ENCODE data around the gene TMEM183A. TPM values are rescaled to one million over a fixed set of nuclear protein-coding genes. Genes with fewer than 3 reads are reported as not detected.

The TMEM183A gene
- total RNA-seq, 1 experiment from 2014 or later = 64.7 TPM

DNA sequence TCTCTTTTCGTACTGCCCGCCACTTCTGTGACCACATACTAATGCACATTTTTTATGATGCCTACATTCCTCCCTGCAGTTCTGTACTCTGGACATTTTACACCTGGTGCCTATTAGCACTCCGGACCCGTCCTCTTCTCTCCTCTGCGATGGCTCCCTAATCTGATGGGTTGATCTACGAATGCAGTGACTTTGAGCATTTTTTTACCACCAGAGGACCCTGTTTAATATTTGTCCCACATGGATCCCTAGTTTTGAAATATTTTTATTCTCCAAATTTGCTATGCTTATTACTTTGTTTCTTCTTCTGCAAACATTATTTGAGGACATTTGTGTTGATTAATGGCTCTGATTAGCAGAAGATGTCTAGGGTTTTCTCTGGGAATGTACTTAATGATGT is 24.3 kb downstream of the TMEM183A start:
- CTCF ChIA-PET = interaction anchor here (2.3 to 5.8 kb wide), 2 partner anchors 184 to 237 kb away, joined by 12 to 51 read pairs; no protein-coding TSS in a partner anchor
- ATAC-seq (no peak), DNase-seq (ENCODE audit: low read depth, low spot score) (no peak)
- TF ChIP-seq RAD21 (IDR thresholded peaks at IDR 0.05; ENCODE audit: low read depth) = peak; percentile 30; the same call in 1 of the 2 replicates
- no peak for TF ChIP-seq ZNF274 (IDR thresholded peaks at IDR 0.05; ENCODE audit: low read depth, low read length)
- TF ChIP-seq, protein P1, sequence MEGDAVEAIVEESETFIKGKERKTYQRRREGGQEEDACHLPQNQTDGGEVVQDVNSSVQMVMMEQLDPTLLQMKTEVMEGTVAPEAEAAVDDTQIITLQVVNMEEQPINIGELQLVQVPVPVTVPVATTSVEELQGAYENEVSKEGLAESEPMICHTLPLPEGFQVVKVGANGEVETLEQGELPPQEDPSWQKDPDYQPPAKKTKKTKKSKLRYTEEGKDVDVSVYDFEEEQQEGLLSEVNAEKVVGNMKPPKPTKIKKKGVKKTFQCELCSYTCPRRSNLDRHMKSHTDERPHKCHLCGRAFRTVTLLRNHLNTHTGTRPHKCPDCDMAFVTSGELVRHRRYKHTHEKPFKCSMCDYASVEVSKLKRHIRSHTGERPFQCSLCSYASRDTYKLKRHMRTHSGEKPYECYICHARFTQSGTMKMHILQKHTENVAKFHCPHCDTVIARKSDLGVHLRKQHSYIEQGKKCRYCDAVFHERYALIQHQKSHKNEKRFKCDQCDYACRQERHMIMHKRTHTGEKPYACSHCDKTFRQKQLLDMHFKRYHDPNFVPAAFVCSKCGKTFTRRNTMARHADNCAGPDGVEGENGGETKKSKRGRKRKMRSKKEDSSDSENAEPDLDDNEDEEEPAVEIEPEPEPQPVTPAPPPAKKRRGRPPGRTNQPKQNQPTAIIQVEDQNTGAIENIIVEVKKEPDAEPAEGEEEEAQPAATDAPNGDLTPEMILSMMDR (IDR thresholded peaks at IDR 0.05 in 2 of 3, conservative IDR thresholded peaks at IDR 0.05 in 1 of 3; ENCODE audit: borderline replicate concordance in 1 of 3, insufficient read depth in 1 of 3, low read depth in 2 of 3, low read length in 2 of 3) = peak; percentile 36 to 87 (median 49); a peak in 5 of 6 replicates
- intact Hi-C loops (cut with micrococcal nuclease) = loop anchor here (2.0 kb wide), 2 partner anchors 185 to 237 kb away; no protein-coding TSS in a partner anchor
- H3K4me3 ChIP-seq (replicated peaks in 1 of 2; ENCODE audit: low read depth in 1 of 2, low read length in 2 of 2) = no peak overlapping the region
- no peaks in the 10 kb centered on the region for H3K27me3 ChIP-seq (ENCODE audit: insufficient read depth, low read length)
- no peak overlapping the region for H3K9ac ChIP-seq (ENCODE audit: low read length)
- H4K20me1 ChIP-seq (ENCODE audit: insufficient read depth) = no peaks in the 10 kb centered on the region
- no peaks in the 10 kb centered on the region for H3K79me2 ChIP-seq (ENCODE audit: insufficient read depth, low read length)
- POLR2A ChIA-PET = no interaction called here
- H3K9me2 ChIP-seq (ENCODE audit: insufficient read depth) = no peaks in the 10 kb centered on the region
- peaks cover 4 to 6% of the 10 kb centered on the region in 2 experiments; a peak in 1 of 4 replicates for H3K4me1 ChIP-seq (ENCODE audit: control insufficient read depth in 1 of 2, insufficient read depth in 2 of 2, low read length in 2 of 2)
- no peaks in the 10 kb centered on the region for H3K9me3 ChIP-seq (ENCODE audit: control insufficient read depth in 1 of 2, insufficient read depth in 1 of 2, low read depth in 1 of 2, low read length in 2 of 2)
- H2AFZ ChIP-seq (ENCODE audit: low read depth, low read length, poor library complexity, severe bottlenecking) = no peak overlapping the region
- BruUV-seq (replicated peaks) = no TSS peak
- RAD21 ChIA-PET (ENCODE audit: low non-redundant PET in 1 of 2, low total read pairs in 2 of 2, uncharacterized antibody in 2 of 2, unreplicated experiment in 2 of 2) = no interaction called here
- no peak overlapping the region for H3K4me2 ChIP-seq (ENCODE audit: low read length)
- no peaks in the 10 kb centered on the region for H3K36me3 ChIP-seq (ENCODE audit: control insufficient read depth in 1 of 2, insufficient read depth in 2 of 2, low read length in 2 of 2)
- no peak overlapping the region for H3K27ac ChIP-seq (ENCODE audit: low read depth, low read length)

DNA sequence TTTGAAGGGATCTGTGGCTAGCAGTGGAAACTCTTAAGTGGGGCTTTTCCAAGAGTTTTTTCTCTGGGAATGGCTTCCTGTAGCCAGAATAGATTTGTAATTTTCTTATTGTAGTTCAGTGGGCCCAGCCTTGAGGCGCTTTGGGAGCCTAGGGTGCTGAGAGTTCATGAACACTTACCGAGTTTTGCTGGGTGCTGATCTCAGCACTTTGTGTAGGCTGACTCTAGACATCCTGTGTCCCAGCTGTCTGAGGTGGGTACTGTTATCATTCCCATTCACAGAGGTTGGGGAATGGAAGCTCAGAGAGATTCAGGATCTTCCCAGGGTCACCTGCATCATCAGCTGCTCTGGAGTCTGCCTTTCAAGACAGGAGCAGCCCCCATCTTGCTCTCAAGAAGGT is 26.1 kb downstream of the TMEM183A start:
- Histone ChIP-seq H3K27ac (ENCODE audit: low read depth, low read length) (no peak overlapping the region), H3K79me2 (ENCODE audit: insufficient read depth, low read length) (no peaks in the 10 kb centered on the region), H3K27me3 (ENCODE audit: insufficient read depth, low read length) (no peaks in the 10 kb centered on the region), H3K9ac (ENCODE audit: low read length) (no peak overlapping the region), H3K9me2 (ENCODE audit: insufficient read depth) (no peaks in the 10 kb centered on the region), H3K4me2 (ENCODE audit: low read length) (no peak overlapping the region), H3K4me3 (replicated peaks in 1 of 2; ENCODE audit: low read depth in 1 of 2, low read length in 2 of 2) (no peak overlapping the region), H3K36me3 (ENCODE audit: control insufficient read depth in 1 of 2, insufficient read depth in 2 of 2, low read length in 2 of 2) (no peaks in the 10 kb centered on the region), H2AFZ (ENCODE audit: low read depth, low read length, poor library complexity, severe bottlenecking) (no peak overlapping the region), H4K20me1 (ENCODE audit: insufficient read depth) (no peaks in the 10 kb centered on the region), H3K9me3 (ENCODE audit: control insufficient read depth in 1 of 2, insufficient read depth in 1 of 2, low read depth in 1 of 2, low read length in 2 of 2) (no peaks in the 10 kb centered on the region), H3K4me1 (ENCODE audit: control insufficient read depth in 1 of 2, insufficient read depth in 2 of 2, low read length in 2 of 2) (peaks cover 0 to 5% of the 10 kb centered on the region in 2 experiments; a peak in 2 of 4 replicates)
- ChIA-PET POLR2A (no interaction called here), CTCF (interaction anchor here (0.9 to 3.7 kb wide), 4 partner anchors 139 to 236 kb away, joined by 3 to 43 read pairs (median 6); no protein-coding TSS in a partner anchor), RAD21 (ENCODE audit: low non-redundant PET in 1 of 2, low total read pairs in 2 of 2, uncharacterized antibody in 2 of 2, unreplicated experiment in 2 of 2) (no interaction called here)
- no TSS peak for BruUV-seq (replicated peaks)
- no peak for DNase-seq (ENCODE audit: low read depth, low spot score)
- no peak for TF ChIP-seq EZH2 (IDR thresholded peaks at IDR 0.05)
- intact Hi-C loops (cut with micrococcal nuclease) = no loop called here
- no peak for ATAC-seq
